ENCODE results near the gene PAQR6.
A peak's percentile ranks its signal among the peaks of the same experiment; 100 is the strongest.

PAQR6 gene

DNA sequence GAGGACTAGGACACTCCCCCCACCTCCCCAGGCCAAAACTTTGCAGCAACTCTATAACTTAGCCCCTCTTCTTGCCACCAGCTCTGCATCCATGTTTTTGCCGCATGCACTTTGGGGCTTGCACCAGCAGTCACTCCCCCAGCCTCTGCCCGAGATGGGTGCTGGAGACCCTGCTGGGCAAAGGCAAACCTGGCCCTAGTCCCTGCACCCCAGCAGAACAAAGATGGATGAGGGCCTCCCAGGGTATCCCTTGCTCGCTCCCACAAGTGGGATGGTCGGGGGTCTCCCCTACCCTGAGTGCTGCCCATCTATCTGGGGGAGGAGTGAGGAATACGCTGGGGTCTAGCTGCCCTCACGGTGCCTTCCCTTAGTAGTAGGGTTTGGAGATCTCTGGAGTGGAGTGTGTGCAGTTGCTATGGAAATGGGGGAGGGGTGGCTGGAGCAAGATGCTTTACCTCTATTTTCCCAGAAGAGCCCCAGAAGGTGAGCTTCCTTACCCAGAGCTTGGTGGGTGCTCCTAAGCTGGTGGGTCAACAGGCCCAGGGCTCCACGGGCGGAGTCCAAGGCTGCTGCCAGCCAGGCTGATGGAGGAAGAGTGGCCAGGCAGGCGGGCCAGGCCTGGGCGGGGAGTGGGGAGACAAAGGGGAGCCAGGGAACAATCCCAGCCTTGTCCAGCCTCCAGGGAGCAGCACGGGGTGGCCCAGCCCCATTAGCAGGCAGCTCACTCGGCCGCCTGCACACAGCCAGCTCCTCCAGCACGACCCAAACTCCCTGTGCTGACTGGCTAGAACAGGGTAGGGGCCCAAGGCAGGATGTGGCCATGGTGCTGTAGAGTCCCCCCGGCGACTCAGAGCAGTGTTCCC, at the start of gene PAQR6:
Gene PAQR6 (minus strand): TSS at position 597 of the 863 bp plus-strand sequence. CDS start 1,325 bp downstream, outside the sequence.
- DNase-seq (ENCODE audit: insufficient read length, low spot score) (no peak), FAIRE-seq (no peak)
- TF ChIP-seq POLR2A (IDR thresholded peaks at IDR 0.05; ENCODE audit: low read depth, low read length) = no peak

GRCh38 chr1:156295391-156295947, 47.6 kb upstream of the PAQR6 start, which contains the start of gene GLMP:
GLMP (minus strand) TSS chr1:156295679; CDS start chr1:156295645, 34 bp downstream.
- DNase-seq (ENCODE audit: insufficient read length, low spot score) (peak; percentile 73), FAIRE-seq (no peak)
- TF ChIP-seq POLR2A (IDR thresholded peaks at IDR 0.05; ENCODE audit: low read depth, low read length) = peak; percentile 45; the same call in 1 of the 2 replicates

DNA sequence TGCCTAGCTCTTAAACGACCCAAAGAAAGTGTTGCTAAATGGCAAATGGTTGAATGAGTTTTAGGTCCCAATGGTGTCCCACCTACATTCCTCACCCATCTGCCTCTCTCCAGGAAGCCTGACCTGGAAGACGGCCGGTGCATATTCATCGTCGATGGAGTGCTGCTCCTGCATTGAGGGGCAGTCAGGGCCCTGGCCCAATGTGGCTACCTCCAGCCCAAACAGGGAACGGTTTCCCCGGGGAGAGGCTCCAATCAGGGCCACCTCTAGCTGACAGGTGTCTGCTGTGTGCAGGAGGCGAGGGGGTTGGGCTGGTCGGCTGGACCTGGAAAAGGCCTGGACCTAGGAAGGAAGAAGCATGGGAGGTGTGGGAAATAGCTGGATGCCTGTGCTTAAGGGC, 46.0 kb upstream of the PAQR6 start:
- DNase-seq (ENCODE audit: insufficient read length, low spot score) (no peak), FAIRE-seq (no peak)
- TF ChIP-seq POLR2A (IDR thresholded peaks at IDR 0.05; ENCODE audit: low read depth, low read length) = no peak

GRCh38 chr1:156293098-156293434, 45.2 kb upstream of the PAQR6 start:
- FAIRE-seq (no peak), DNase-seq (ENCODE audit: insufficient read length, low spot score) (no peak)
- TF ChIP-seq POLR2A (IDR thresholded peaks at IDR 0.05; ENCODE audit: low read depth, low read length) = no peak

GRCh38 chr1:156291226-156292061, 43.6 kb upstream of the PAQR6 start:
- DNase-seq (ENCODE audit: insufficient read length, low spot score) (no peak), FAIRE-seq (no peak)
- no peak for TF ChIP-seq POLR2A (IDR thresholded peaks at IDR 0.05; ENCODE audit: low read depth, low read length)

DNA sequence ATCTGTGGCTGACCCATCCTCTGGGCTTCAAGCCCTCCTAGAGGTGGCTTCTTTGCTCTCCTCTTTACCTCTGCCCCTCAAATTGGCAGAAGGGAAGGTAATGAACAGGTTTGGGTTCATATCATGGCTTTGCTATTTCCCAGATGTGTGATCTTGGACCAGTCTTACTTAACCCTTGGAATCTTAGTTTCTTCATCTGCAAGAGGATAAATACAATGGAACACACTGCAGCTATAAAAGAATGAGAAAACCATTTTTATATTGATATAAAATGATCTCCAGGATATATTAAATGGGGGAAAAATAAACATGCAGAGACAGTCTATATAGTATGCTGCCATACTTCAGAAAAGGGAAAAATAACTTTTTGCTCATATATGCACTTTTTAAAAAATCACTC, 42.0 kb upstream of the PAQR6 start:
- no peak for TF ChIP-seq POLR2A (IDR thresholded peaks at IDR 0.05; ENCODE audit: low read depth, low read length)
- FAIRE-seq (no peak), DNase-seq (ENCODE audit: insufficient read length, low spot score) (no peak)

GRCh38 chr1:156286061-156286460, 38.2 kb upstream of the PAQR6 start:
- no peak for DNase-seq (ENCODE audit: insufficient read length, low spot score)
- no peak for FAIRE-seq
- TF ChIP-seq POLR2A (IDR thresholded peaks at IDR 0.05; ENCODE audit: low read depth, low read length) = no peak

- no peak for TF ChIP-seq POLR2A (IDR thresholded peaks at IDR 0.05; ENCODE audit: low read depth, low read length)
- no peak for FAIRE-seq
- DNase-seq (ENCODE audit: insufficient read length, low spot score) = no peak
Measured at GRCh38 chr1:156285437-156285836, 37.6 kb upstream of the PAQR6 start.

- DNase-seq (ENCODE audit: insufficient read length, low spot score) (no peak), FAIRE-seq (no peak)
- no peak for TF ChIP-seq POLR2A (IDR thresholded peaks at IDR 0.05; ENCODE audit: low read depth, low read length)
Measured at GRCh38 chr1:156284757-156285156, 36.9 kb upstream of the PAQR6 start.

DNA sequence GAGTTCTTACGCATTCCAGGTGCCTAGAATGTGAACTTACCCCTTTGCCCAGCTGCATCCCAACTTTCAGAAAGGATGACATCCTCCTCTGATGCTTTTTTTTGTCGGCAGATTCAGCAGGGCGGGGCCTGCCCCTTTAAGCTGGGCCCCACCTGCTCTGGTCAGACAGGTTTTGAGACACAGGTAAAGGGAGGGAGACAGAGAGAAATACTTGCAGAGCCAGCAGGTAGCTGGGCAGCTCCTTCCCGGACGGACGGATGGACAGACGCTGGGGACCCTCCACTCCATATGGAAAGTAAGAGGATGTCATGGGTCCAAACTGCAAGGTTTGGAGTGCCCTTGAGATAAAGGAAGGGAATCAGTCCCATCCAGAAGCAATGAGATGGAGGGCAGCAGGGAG, 36.3 kb upstream of the PAQR6 start, which contains the start of gene TMEM79:
Gene TMEM79 (plus strand): TSS at position 214 of the 400 bp plus-strand sequence. CDS start 902 bp downstream, outside the sequence.
- FAIRE-seq = no peak
- TF ChIP-seq POLR2A (IDR thresholded peaks at IDR 0.05; ENCODE audit: low read depth, low read length) = no peak

DNA sequence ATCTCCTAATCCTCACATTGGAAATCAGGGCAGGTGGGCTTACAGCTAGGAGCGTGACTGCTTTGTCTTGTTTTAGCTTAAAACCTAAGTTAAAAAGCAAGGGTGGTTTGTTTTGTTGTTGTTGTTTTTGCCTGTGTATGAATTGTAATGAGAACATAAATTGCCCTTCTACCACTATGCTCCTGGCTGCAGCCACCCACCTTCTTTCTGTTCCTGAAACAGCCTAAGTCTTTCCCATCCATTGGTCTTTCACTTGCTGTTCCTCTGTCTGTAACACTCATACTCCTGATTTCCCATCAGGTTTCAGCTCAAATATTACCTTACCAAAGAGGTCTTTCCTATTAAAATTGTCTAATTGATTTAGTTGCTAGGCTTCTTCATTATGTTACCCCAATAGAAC, 35.7 kb upstream of the PAQR6 start:
- DNase-seq (ENCODE audit: insufficient read length, low spot score) = no peak
- TF ChIP-seq POLR2A (IDR thresholded peaks at IDR 0.05; ENCODE audit: low read depth, low read length) = no peak
- FAIRE-seq = no peak

More for the DNA sequence above, 36.3 kb upstream of the PAQR6 start, which contains the start of gene TMEM79:
- DNase-seq (ENCODE audit: insufficient read length, low spot score) = no peak

DNA sequence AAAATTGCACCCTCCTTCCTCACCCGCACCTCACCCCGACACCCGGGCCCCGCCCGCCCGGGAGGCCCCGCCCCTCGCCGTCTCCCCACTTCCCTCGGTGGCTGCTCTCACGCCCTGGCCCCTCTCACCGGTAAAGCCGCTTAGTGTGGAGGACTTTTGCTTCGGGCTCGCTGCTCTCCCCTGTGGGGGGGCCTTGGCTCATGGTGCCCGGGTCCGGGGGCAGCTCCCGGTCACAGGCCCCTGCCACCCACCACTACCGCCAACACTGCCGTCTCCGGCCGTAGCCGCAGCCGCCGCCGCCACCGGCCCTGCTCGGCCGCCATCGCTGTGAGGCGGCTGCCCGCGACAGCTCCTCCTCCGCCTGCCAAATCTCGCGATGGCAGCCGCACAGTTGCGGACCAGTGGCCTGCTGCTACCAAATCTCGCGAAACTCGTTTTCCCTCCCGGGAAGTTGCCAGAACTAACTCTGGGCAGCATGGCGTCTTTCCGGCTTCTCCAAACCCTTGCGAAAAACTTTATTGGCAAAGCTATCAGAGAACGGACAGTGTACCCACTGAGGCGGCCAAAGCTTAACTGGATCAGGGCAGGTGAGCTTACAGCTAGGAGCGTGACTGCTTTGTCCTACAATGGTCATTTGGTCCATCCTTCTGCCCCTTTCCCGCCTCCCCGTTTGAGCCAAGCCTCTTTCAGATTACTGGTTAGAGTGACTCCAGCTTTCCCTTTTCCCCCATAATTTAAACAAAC, 34.8 kb upstream of the PAQR6 start, which contains the start of gene SMG5:
Gene SMG5 (minus strand): TSS at position 347 of the 744 bp plus-strand sequence. CDS start 145 bp downstream, at position 202.
- DNase-seq (ENCODE audit: insufficient read length, low spot score) = peak; percentile 98
- FAIRE-seq = peak; percentile 74

More for the DNA sequence above, 34.8 kb upstream of the PAQR6 start, which contains the start of gene SMG5:
- peak; percentile 99 for TF ChIP-seq POLR2A (IDR thresholded peaks at IDR 0.05; ENCODE audit: low read depth, low read length)
